ENCODE data around the gene GSTA1.

- TF ChIP-seq POLR2A (IDR thresholded peaks at IDR 0.05) (no peak), CTCF (IDR thresholded peaks at IDR 0.05) (no peak)
These were observed 37.4 kb upstream of the GSTA1 start, which contains the start of gene GSTA5 for GRCh38 chr6:52840763-52841585.
